Left hindlimb (tissue), 1 donor: ENCODE data around the gene CGNL1.

Source experiments
- DNase-seq: peaks from one replicate; pipeline ENCODE4 v3.0.0-alpha.2; 2018

Gene CGNL1, protein sequence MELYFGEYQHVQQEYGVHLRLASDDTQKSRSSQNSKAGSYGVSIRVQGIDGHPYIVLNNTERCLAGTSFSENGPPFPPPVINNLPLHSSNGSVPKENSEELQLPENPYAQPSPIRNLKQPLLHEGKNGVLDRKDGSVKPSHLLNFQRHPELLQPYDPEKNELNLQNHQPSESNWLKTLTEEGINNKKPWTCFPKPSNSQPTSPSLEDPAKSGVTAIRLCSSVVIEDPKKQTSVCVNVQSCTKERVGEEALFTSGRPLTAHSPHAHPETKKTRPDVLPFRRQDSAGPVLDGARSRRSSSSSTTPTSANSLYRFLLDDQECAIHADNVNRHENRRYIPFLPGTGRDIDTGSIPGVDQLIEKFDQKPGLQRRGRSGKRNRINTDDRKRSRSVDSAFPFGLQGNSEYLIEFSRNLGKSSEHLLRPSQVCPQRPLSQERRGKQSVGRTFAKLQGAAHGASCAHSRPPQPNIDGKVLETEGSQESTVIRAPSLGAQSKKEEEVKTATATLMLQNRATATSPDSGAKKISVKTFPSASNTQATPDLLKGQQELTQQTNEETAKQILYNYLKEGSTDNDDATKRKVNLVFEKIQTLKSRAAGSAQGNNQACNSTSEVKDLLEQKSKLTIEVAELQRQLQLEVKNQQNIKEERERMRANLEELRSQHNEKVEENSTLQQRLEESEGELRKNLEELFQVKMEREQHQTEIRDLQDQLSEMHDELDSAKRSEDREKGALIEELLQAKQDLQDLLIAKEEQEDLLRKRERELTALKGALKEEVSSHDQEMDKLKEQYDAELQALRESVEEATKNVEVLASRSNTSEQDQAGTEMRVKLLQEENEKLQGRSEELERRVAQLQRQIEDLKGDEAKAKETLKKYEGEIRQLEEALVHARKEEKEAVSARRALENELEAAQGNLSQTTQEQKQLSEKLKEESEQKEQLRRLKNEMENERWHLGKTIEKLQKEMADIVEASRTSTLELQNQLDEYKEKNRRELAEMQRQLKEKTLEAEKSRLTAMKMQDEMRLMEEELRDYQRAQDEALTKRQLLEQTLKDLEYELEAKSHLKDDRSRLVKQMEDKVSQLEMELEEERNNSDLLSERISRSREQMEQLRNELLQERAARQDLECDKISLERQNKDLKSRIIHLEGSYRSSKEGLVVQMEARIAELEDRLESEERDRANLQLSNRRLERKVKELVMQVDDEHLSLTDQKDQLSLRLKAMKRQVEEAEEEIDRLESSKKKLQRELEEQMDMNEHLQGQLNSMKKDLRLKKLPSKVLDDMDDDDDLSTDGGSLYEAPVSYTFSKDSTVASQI

DNA sequence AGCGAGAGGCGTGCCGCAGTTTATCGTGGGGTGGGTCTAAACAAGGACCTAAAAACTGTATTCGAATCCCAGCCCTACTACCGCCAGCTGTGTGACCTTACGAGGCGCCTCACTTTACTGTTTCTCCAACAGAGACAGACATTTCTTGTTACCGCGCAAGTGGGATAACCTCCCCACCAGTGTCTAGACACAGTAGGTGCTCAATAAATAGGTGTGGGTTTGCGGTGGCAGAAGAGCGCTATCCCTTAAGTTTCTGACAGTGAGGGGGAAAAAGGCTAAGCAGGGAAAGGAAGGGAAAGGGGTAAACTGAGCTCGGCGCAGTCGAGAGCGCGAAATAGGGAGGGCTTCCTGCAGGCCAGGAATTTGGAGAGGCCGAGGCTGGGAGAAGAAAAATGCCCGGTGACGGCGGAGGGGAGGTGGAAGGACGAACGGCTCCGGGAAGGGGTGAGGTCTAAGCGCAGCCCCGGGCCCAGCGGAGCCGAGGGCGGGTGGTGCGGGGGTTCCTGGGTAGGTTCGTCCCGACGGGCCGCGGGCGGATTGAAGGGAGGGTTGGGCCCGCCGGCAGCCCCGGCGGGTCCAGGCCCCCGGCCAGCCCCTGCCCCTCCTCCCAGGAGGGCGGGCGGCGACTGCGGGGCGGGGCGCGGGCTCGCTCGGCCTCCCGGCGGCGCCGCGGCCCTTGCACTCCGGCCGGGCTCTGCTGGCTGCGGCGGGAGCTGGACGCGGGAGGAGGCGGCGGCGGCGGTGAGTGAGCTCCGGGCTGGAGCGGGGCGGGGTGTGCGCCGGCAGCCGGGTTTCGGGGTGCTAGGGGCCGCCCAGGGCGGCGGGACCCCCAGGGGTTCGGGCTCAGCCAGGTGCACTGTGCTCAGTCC, at the start of gene CGNL1:
CGNL1 (plus strand) TSS at position 679 of the 869 bp plus-strand sequence. CDS start 61,495 bp downstream, outside the sequence.
- peak; percentile 66 for DNase-seq

DNA sequence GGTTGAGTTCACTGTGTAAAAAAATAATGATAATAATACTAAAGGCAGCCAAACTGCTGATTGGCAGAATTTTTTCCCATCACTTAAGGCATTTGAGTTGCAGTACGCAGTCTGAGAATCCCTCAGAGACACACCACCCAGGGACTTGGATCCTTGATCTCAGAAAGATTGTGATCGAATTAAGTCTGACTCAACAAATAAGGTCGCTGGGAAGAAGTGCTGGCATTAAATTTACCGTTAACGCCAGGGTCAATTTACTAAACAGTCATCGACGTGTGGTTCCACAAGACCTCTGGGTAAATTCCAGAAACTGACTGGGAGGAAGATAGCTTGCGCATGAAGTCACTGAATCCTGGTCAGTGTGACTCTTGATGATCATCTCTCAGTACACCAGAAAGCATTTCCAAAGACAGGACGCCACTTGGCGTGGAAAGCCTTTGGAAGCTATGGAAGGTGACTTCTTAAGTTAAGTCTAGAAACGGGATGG, 48.3 kb upstream of the CGNL1 start:
- no peak for DNase-seq

DNA sequence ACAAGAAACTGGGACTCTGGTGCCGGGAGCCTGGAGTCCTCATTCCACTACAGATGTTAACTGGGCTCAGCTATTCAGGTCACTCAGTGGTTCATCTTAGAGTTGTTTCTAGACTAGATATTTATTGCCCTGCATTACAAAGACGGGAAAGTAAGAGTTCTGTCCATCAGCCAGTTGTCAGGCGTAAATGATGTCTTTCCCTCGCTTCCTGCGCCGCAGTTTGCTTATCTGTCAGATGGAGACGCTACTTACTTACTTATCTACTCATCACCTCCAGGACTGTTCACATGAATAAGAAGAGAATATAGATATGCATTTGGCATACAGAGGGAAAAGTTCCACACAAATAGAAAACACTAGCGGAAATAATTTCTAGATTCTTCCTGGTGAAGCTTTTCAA, 47.8 kb upstream of the CGNL1 start:
- DNase-seq: no peak

DNA sequence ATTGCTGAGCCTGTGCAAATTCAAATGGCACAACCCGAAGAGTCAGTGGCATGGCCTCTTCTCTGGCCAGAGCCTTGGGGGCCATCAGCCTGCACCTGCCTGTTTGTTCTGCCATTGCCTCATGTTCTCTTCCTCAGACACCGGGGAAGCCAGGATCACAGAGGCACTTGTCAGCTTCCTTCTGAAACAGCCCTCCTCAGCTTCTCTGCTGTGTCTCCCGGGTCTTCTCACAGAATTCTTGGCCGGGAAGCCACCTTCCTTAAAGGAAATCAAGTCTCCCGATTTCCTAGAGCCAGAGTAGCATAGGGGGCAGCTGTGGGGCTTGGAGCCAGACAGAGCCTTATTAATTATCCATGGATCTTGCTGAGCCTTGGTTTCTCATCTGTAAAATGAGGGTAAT, 47.4 kb upstream of the CGNL1 start:
- no peak for DNase-seq

DNA sequence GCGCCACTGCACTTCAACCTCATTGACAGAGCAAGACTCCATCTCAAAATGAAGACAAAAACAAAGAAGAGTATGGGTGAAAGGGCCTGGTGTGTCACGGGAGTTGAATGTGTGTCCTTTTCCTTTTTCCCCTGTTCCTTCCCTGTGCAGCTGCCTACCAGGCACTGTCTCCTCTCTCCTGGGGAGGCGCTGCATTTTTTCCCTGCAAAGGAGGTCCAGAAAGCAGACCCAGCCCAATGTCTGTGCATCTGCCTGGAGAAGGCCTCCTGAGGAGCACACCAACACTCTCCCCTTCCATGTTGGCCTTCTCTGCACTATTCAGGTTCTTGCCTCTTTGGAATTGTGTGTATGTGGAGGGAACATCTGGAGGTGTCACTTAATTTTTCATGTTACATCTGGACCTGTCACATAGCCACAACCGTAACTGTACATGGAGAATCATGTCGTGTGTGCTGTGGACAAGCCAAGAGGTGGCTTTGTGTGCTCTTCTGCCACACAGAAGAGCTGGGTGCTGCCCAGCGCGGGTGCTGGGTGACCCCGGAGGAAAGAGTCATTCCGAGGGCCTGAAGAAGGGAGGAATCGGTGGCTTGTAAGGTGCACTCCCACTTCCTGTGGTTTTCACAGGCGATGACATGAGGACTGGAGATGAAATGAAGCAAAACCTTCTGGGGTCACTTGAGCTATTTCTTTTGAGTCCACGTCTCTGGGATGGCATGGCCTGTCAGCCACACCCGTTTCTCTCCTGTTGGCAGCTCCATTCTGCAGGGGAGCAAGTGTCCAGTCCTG, 46.5 kb upstream of the CGNL1 start:
- DNase-seq: no peak

DNA sequence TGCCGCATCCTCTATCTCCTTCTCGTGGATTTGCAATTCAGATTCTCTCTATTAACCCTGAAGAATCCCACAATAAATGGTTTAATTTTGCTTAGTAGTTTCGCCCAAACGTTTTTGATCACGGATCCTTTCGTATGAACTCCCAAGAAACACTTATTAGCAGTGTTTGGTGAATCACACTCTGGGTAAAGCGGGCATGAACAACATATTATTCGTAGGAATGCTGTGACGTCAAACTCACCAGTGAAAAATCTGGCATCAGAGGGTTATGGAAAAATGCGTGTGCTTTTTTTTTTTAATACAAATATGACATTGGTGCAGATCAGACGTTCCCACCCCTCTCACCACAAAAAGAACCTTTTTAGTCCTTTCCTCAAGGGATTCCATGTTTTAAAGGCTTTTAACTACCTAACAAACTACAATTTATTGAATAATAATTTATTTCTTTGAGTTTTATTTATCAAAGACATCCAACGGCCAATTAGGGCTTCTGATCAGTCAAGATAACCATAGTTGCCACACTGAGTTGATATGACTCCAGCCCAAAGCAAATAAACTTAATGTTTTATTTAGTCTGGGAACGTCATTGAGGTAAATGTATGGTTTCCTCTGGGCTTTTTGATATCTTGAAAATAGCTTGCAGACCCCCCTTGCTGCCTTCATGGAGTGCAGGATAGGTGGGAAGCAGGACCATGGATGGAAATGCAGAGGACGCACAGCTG, 45.5 kb upstream of the CGNL1 start:
- no peak for DNase-seq

DNA sequence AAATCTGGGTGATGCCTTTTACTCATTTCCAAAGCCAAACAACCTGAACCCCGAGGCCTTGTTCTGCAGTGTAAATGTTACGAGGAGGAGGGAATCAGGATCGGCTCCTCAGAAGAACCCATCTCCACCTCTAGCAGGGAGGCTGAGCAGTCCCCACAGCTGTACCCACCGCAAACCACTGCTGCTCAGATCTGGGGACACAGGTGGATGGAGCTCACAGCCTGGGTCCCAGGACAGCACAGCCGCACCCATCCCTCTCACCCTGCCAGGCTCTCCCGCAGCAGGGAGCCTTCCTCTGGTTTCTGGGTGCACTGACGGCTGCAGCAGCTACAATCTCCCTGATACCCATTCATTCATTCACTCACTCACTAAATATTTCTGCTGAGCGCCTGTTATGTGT, 44.0 kb upstream of the CGNL1 start:
- DNase-seq: no peak

DNA sequence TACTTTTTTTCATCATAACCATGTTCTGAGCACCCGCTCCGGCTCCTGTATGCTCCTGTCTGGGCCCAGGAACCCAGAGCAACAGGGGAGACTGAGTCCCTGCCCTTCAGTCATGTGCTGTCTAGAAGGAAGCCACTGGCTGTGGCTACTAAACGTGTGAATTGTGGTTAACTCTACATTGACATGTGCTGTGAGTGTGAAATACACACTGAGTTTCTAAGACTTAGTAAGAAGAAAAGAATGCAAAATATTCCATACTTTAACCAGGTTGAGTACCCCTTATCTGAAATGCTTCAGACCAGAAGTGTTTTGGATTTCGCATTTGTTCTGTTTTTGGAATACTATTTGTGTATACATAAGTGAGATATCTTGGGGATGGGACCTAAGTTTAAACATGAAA, 42.8 kb upstream of the CGNL1 start:
- DNase-seq: no peak

DNA sequence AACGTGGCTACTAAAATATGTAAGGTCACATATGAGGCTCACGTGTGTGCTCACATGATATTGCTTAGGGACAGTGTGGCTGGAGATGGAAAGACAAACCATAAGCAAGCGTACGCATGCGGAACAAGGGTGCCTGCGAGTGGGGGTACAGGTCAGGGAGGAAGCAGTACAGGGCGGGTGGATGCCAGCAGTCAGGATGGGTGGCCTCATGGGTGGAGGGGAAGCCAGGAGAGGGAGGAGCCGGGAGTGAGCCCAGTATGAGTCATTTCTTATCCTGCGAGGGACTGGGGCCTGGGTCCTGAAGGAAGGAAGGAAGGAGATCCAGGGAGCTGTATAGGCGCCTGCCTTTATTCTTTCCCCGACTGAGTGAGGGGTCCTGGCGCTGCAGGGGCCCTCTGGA, 42.0 kb upstream of the CGNL1 start:
- DNase-seq: no peak

DNA sequence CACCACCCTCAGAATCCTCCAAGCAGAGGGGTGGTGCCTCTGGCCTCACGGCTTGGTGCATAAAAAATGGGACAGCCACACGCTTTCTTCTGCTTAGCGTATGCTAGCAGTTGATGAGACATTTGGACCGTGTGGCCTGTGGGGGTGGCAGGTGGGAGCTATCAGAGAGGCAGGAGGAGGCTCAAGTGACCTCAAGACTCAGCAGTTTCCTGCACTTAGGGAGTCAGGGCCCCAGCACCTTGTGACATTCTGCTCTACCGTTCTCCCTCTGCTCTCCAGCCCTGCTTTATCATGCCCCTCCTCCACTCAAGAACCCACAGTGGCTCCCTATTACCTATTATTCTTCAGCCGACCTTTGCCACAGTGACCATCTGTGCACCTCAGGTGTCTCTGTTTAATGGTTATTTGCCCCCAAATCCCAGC, 41.0 kb upstream of the CGNL1 start:
- no peak for DNase-seq

DNA sequence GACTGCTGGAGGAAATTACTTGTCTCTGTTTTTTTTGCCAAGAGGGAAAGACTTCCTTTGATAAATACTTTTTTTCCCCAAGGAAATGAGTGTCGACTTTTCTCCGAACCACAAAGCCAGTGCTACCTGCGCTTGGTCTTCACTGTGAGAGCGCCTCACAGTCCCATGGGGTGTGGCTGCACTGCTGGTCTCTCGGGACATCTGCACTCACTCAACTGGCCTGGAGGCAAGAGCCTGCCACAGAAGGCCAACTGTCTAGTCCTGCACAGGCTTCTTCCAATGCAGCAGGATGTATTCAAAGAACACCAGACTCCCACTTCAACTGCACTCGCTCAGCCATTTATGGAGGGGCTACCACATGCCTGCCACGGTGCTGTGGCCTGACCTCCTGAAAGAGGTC, 40.6 kb upstream of the CGNL1 start:
- DNase-seq: no peak

DNA sequence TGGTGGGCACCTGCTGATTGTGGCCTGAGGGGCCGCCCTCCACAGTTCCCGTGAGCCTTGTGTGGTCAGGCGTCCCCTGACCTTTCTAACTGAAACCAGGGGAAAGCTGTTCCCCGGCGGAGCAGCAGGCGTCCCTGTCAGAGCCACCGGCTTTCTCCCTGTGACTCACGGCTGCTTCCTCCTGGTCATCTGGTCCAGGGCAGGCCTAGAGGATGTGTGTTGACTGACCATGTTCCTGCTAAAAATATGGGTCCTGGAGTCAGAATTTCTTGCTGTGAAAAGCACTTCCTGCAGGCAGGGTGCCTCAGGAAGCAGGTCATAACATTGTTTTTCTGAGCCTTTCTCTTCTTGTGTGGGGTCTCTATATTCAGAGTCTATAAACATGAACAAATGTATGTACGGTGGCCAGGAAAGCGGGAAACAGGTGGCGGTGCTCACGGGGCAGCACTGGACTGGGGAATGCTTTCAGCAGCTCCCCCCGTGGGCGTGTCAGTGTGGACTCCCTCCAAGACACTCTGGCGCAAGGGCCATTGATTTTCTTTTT, 38.4 kb upstream of the CGNL1 start:
- no peak for DNase-seq

DNA sequence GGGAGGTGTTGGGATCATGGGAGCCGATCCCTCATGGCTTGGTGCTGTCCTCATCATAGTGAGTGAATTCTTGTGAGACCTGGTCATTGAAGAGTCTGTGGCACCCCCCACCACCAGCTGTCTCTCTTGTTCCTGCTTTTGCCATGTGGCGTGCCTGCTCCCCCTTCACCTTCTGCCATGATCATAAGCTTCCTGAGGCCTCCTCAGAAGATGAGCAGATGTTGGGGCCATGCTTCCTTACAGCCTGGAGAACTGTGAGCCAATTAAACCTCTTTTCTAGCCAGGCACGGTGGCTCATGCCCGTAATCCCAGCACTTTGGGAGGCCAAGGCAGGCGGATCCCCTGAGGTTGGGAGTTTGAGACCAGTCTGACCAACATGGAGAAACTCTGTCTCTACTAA, 37.0 kb upstream of the CGNL1 start:
- no peak for DNase-seq

DNA sequence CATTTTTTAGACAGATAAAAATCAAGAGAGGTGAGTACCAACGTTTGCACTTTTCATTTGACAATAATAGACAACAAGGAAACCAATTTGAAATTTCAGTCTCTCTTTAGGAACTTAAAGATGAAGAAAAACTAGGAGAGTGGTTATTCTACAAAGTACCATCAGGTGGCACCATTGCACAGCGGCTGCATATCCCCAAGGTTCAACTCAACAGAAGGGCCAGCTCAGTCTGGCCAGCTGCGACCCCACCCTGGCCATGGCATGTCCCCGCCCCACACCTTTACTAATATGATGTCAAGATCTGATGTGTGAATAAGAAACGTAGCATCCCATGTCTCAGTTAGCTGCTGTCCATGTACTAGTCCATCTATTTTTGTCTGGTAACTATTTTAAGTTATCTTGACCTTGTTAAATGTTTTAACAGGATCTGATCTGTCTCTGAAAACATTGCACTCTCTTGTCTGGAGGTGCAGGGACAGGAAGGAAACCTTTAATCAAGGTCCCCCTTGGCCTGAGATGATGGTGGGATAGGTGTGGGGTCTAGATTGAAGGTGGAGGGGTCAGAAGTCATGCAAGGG, 35.5 kb upstream of the CGNL1 start:
- DNase-seq: peak; percentile 66

DNA sequence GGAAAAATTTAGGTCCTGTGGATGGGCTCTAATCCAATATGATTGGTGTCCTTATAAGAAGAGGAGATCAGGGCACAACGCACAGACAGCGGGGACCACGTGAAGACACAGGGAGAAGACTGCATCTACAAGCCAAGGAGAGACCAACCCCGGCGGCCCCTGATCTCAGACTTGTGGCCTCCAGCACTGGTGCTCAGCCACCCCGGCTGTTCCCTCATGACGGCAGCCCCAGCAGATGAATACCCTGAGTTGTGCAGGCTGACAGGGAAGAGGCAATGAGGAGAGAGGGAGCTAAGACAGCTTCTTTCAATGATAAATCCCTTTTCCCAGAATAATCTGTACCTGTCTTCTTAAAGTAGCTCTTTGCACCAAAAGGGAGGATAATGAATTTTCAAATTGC, 33.3 kb upstream of the CGNL1 start:
- DNase-seq: no peak

DNA sequence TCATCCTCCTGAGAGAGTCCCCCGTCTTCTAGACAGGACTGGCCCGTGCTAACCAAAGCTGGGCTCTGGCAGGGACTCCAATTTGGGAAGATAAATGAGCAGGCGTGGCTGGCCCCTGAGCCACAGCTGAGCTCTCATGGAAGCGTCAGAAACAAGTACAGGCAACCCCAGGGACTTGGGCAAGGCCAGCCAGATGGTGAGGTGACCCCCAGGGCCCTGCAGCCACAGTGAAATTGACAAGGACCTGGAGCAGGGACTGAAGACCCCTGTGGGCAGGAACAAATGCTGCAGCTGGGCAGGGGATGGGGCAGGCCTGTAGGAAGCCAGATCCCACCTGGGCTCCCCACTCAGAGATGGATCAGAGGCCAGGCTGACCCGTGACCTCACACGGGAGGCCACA, 32.8 kb upstream of the CGNL1 start:
- DNase-seq: no peak

DNA sequence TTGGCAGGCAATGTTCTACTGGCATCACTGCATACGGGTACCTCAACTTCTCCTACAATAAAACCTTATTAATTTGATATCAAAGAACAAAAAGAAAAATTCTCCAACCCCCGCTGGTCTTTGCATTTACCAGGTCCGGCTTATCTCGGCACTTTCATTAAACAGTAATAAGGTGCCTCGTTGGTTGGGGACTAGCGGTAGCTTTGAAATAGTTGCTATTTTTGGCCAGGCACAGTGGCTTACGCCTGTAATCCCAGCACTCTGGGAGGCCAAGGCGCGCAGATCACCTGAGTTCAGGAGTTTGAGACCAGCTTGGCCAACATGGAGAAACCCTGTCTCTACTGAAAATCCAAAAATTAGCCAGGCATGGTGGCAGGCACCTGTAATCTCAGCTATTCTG, 32.0 kb upstream of the CGNL1 start:
- DNase-seq: no peak

DNA sequence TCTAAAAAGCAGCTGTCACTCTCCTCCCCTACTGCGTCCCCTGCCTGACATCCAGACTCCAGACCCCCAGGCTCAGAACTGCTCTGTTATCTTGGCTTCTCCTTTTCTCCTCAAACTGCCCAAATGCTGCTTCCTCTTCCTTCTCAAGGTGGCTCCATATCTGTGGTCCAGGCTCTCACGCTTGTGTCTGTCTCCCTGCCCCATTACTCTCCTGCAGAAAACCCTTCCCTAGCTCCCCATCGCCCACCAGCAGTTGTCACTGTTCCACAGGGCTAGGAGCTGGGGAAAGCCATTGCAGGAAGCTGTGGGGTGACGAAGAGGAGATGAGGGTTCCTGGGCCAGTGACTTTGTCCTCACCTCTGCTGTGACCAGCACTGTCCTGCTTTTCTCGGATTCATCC, 30.7 kb upstream of the CGNL1 start:
- no peak for DNase-seq

DNA sequence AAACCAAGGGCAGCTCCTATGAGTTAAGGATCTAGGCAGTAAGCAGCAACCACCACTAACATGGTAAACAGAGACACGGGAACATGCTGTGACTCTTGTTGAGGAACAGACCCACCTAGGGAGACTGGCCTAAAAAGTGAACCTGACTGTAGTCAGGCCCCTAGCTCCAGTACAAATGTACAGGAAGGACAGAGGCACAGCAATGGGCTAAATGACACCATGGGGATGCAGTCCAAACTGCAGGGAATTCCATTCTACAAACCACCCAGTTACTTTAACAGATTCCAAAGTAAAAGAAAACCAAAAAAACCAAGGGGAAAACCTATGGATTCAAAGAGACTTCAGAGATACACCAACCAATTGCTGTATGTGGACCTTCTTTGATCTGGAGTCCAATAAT, 28.2 kb upstream of the CGNL1 start:
- no peak for DNase-seq
